ENCODE data around the gene AKR1B15. TPM values are rescaled to one million over a fixed set of nuclear protein-coding genes. Genes with fewer than 3 reads are reported as not detected.
"Not testable (repeated sequence)": the region's sequence is repeated elsewhere in the genome, so short reads cannot be mapped to it uniquely, and the experiment has no call there.

The AKR1B15 gene
- total and polyA plus RNA-seq, 3 donors from 2014 or later = 0.80 to 2.1 (median 1.9) TPM

DNA sequence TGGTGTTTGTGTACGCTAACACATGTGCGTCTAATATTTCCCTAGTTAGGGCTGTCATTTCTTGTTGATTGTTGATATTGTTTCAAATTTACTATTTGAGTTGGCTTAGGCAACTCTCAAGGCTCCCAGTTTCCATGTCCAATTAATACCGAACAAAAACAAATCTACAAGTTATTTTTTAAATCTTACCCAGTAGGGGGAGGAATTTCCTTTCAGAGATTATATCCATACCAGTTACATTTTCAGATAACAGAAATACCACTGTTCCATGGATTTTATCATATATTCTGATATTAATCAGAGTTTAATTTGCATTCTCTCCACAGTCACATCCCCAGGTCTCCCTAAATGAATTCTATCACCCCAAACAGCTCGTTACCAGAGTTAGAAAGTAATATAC lies 28.8 kb upstream of the AKR1B15 start:
- H3K9me3 ChIP-seq = no peaks in the 10 kb centered on the region
- 41 to 50% methylated on average over 4 of the region's 4 CpGs for WGBS, 2 donors
- intact Hi-C loops (cut with DNase I; ENCODE audit: low total_unique reads) = no loop called here
- peaks cover 4% of the 10 kb centered on the region for H3K4me1 ChIP-seq
- H3K27me3 ChIP-seq = no peaks in the 10 kb centered on the region
- H3K4me3 ChIP-seq = no peak overlapping the region
- H3K36me3 ChIP-seq (ENCODE audit: low read depth, missing control alignments) = no peaks in the 10 kb centered on the region
- no peak for TF ChIP-seq POLR2A (IDR thresholded peaks at IDR 0.05)
- TF ChIP-seq, protein P1, sequence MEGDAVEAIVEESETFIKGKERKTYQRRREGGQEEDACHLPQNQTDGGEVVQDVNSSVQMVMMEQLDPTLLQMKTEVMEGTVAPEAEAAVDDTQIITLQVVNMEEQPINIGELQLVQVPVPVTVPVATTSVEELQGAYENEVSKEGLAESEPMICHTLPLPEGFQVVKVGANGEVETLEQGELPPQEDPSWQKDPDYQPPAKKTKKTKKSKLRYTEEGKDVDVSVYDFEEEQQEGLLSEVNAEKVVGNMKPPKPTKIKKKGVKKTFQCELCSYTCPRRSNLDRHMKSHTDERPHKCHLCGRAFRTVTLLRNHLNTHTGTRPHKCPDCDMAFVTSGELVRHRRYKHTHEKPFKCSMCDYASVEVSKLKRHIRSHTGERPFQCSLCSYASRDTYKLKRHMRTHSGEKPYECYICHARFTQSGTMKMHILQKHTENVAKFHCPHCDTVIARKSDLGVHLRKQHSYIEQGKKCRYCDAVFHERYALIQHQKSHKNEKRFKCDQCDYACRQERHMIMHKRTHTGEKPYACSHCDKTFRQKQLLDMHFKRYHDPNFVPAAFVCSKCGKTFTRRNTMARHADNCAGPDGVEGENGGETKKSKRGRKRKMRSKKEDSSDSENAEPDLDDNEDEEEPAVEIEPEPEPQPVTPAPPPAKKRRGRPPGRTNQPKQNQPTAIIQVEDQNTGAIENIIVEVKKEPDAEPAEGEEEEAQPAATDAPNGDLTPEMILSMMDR (IDR thresholded peaks at IDR 0.05) = peak in 2 of 3 experiments; percentile 21 to 27
- no peak for DNase-seq
- no peak overlapping the region for H3K27ac ChIP-seq

DNA sequence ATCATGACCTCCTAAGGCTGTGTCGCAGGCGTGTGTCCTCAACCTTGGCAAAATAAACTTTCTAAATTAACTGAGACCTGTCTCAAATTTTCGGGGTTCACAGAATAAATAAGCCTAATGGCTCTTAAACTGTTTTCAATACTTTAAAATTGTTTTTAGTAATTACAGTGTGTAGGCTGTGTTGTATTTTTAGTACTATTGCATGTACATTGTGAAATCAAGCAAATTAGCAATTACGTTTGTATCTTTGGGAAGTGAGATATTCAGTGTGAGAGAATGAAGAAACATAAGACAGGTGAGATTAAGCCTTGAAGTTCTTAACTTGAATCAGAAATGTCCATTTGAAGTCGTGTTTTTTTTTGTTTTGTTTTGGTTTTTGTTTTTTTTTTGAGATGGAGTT lies 26.3 kb upstream of the AKR1B15 start:
- Histone ChIP-seq H3K9me3 (no peaks in the 10 kb centered on the region), H3K4me1 (peaks cover 11% of the 10 kb centered on the region), H3K27me3 (no peaks in the 10 kb centered on the region), H3K4me3 (no peak overlapping the region), H3K27ac (no peak overlapping the region), H3K36me3 (ENCODE audit: low read depth, missing control alignments) (no peaks in the 10 kb centered on the region)
- WGBS, 2 donors = 85 to 87% methylated on average over 5 of the region's 5 CpGs
- intact Hi-C loops (cut with DNase I; ENCODE audit: low total_unique reads) = no loop called here
- DNase-seq = no peak
- TF ChIP-seq, protein P1 (IDR thresholded peaks at IDR 0.05) = no peak
- TF ChIP-seq POLR2A (IDR thresholded peaks at IDR 0.05) = no peak

DNA sequence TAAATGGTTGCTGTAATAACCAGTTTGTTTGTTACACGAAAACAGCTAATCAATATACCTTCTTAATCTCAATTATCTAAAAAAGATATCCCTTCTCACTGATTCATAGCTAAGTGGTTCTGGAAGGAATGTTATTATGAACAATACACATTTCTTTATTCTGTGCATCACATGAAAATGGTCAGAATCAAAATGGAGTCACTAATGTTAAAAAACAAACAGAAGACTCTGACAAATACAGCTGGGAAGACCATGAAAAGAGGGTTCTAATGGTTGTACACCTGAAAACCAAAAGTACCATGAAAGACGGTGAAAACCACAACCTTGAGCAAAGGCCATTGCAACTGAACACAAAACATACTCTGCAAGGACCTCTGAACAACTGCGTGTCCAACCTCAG lies 23.5 kb upstream of the AKR1B15 start:
- WGBS, 2 donors = 88 to 93% methylated on average over 3 of the region's 3 CpGs
- H3K4me3 ChIP-seq; H3K27me3 ChIP-seq; H3K36me3 ChIP-seq (ENCODE audit: low read depth, missing control alignments); H3K9me3 ChIP-seq; intact Hi-C loops (cut with DNase I; ENCODE audit: low total_unique reads); DNase-seq; H3K27ac ChIP-seq: not testable (repeated sequence)
- peaks cover 14% of the 10 kb centered on the region for H3K4me1 ChIP-seq

DNA sequence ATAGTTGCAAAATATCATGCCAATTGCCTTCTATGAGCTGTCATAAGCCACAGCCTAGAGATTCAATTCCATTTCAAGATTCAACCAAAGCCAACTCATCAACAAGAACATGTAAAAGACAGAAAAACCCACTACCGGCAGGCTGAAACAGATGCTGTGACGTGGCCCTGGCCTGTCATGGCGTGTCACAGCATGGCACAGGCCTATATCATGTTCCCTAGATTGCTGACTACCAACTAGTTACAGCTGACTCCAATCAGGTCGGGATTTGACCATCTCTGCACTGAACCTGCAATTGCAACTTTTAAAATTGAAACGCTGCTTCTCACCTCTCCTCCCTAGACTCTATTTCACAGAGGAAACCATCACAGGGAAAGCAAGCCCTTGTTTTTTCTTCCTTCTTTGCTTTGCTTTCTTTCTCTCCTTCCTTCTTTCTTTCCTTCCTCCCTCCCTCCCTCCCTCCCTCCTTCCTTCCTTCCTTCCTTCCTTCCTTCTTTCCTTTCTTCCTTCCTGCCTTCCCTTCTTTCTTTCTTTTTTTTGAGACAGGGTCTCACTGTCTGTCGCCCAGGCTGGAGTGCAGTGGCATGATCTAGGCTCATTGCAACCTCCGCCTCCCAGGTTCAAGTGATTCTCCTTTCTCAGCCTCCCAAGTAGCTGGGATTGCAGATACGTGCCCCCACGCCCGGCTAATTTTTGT lies 22.2 kb upstream of the AKR1B15 start:
- peaks cover 14% of the 10 kb centered on the region for H3K4me1 ChIP-seq
- H3K27me3 ChIP-seq; H3K36me3 ChIP-seq (ENCODE audit: low read depth, missing control alignments); H3K4me3 ChIP-seq; H3K9me3 ChIP-seq; DNase-seq; intact Hi-C loops (cut with DNase I; ENCODE audit: low total_unique reads): not testable (repeated sequence)
- peak overlapping the region in 1 of 2 donors; percentile 47 for H3K27ac ChIP-seq
- 89 to 90% methylated on average over 10 of the region's 10 CpGs for WGBS, 2 donors

DNA sequence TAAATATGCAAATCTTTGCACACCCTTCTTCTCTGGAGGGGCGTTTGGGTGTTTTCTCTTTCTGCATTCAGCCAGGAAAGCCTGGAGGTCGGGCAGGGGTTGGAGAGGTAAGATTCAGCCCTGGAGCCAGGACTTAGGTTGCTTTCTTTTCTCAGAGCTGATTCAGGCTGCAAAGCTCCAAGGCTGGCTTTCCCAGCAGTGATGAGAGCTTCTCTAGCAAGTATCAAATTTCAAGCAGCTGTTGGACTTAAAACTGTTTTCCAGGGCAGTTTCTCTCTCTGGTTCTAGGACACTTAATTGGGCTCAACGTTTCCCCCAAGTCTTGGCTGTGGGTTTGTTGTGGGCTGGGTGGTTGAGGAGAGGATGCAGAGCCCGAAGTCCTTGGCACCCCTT lies 20.9 kb upstream of the AKR1B15 start:
- WGBS, 2 donors = 28 to 38% methylated on average over 3 to 4 of the region's 4 CpGs
- no peaks in the 10 kb centered on the region for H3K9me3 ChIP-seq
- peak overlapping the region; percentile 47 to 55 for H3K27ac ChIP-seq
- H3K36me3 ChIP-seq (ENCODE audit: low read depth, missing control alignments) = no peaks in the 10 kb centered on the region
- no peak overlapping the region for H3K4me3 ChIP-seq
- intact Hi-C loops (cut with DNase I; ENCODE audit: low total_unique reads) = no loop called here
- TF ChIP-seq POLR2A (IDR thresholded peaks at IDR 0.05) = no peak
- TF ChIP-seq, protein P1 (IDR thresholded peaks at IDR 0.05) = no peak
- DNase-seq = peak; percentile 75
- H3K4me1 ChIP-seq = peaks cover 14% of the 10 kb centered on the region
- no peaks in the 10 kb centered on the region for H3K27me3 ChIP-seq

DNA sequence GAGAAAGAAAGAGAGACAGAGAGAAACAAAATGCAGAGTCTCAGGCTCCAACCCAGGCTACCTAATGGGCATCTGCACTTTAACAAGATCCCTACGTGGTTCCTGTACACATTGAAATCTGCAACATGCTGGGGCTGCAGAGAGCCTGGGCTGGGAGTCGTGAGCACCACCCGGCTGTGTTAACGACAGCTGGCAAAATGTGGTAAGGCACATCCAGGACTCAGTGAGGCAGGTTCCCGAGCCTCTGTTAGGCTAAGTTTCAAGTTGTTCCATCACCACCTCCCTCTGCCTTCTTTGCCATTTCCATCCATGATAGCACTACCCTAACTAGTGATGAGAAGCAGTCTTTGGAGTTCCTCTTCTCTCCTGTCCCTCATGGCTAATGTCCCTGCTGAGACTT lies 20.2 kb upstream of the AKR1B15 start:
- intact Hi-C loops (cut with DNase I; ENCODE audit: low total_unique reads) = no loop called here
- Histone ChIP-seq H3K27me3 (no peaks in the 10 kb centered on the region), H3K4me3 (no peak overlapping the region), H3K4me1 (peaks cover 14% of the 10 kb centered on the region), H3K9me3 (no peaks in the 10 kb centered on the region), H3K27ac (peak overlapping the region in 1 of 2 donors; percentile 47), H3K36me3 (ENCODE audit: low read depth, missing control alignments) (no peaks in the 10 kb centered on the region)
- no peak for DNase-seq
- 86 to 87% methylated on average over 5 of the region's 5 CpGs for WGBS, 2 donors
- TF ChIP-seq, protein P1 (IDR thresholded peaks at IDR 0.05) = no peak
- no peak for TF ChIP-seq POLR2A (IDR thresholded peaks at IDR 0.05)

Data from testis (tissue), 3 donors.